GM19463 (cell line): ENCODE results near the gene CNTNAP4.

Experiments
- ATAC-seq: cut with Tn5 transposase; IDR thresholded peaks from one replicate; pipeline ENCODE4 v1.9.1; 2021; ENCODE audit warnings: mild to moderate bottlenecking, moderate library complexity; ENCODE audit not compliant: unreplicated experiment

The CNTNAP4 gene

GRCh38 chr16:76574651-76575050, 297.4 kb downstream of the CNTNAP4 start:
- ATAC-seq, result no peak

- no peak for ATAC-seq
These were observed 299.3 kb downstream of the CNTNAP4 start for GRCh38 chr16:76576526-76576925.

- peak; percentile 84 for ATAC-seq
These were observed 299.8 kb downstream of the CNTNAP4 start for GRCh38 chr16:76577003-76577402.

- ATAC-seq, result no peak
These were observed 302.2 kb downstream of the CNTNAP4 start for GRCh38 chr16:76579277-76579922.

GRCh38 chr16:76583466-76583865, 306.3 kb downstream of the CNTNAP4 start:
- ATAC-seq, result no peak

GRCh38 chr16:76583945-76584344, 306.7 kb downstream of the CNTNAP4 start:
- ATAC-seq, result no peak

GRCh38 chr16:76598498-76598897, 321.3 kb downstream of the CNTNAP4 start:
- ATAC-seq, result no peak

- ATAC-seq, result no peak
These were observed 330.1 kb downstream of the CNTNAP4 start for GRCh38 chr16:76607317-76607716.
